ENCODE data around the gene PALLD.

PALLD gene

GRCh38 chr4:168843635-168844034 lies 346.8 kb downstream of the PALLD start:
- POLR2A ChIA-PET = no interaction called here
- H3K4me1 ChIP-seq (ENCODE audit: control insufficient read depth, insufficient read depth, low read length) = peaks cover 11% of the 10 kb centered on the region
- CTCF ChIA-PET = no interaction called here

GRCh38 chr4:168844353-168845049 lies 347.6 kb downstream of the PALLD start:
- TF ChIP-seq ZNF394 (tag by site-specific recombination; IDR thresholded peaks at IDR 0.05; ENCODE audit: borderline replicate concordance) = peak; percentile 12; the same call in 1 of the 2 replicates
- TF ChIP-seq ZNF354C (tag by site-specific recombination; IDR thresholded peaks at IDR 0.05; ENCODE audit: borderline replicate concordance, low read depth) = no peak
- ChIA-PET POLR2A (no interaction called here), CTCF (no interaction called here)
- Histone ChIP-seq H3K4me3 (ENCODE audit: low read depth, low read length) (no peak overlapping the region), H3K27ac (ENCODE audit: extremely low read depth, low read depth, low read length) (no peak overlapping the region), H3K36me3 (ENCODE audit: control insufficient read depth in 2 of 2, insufficient read depth in 1 of 2, low read length in 2 of 2) (peaks cover 0 to 12% of the 10 kb centered on the region in 2 experiments; a peak in 1 of 3 replicates), H3K9me3 (ENCODE audit: control insufficient read depth, insufficient read depth, low read depth, low read length) (no peaks in the 10 kb centered on the region), H3K4me1 (ENCODE audit: control insufficient read depth, insufficient read depth, low read length) (peaks cover 18% of the 10 kb centered on the region)

More at GRCh38 chr4:168843635-168844034, 346.8 kb downstream of the PALLD start:
- Histone ChIP-seq H3K27ac (ENCODE audit: extremely low read depth, low read depth, low read length) (no peak overlapping the region), H3K4me3 (ENCODE audit: low read depth, low read length) (no peak overlapping the region), H3K9me3 (ENCODE audit: control insufficient read depth, insufficient read depth, low read depth, low read length) (no peaks in the 10 kb centered on the region), H3K36me3 (ENCODE audit: control insufficient read depth in 2 of 2, insufficient read depth in 1 of 2, low read length in 2 of 2) (peaks cover 0 to 12% of the 10 kb centered on the region in 2 experiments; a peak in 1 of 3 replicates)
- TF ChIP-seq SALL2 (tag by site-specific recombination; IDR thresholded peaks at IDR 0.05; ENCODE audit: borderline replicate concordance) (no peak), ZBTB1 (tag by site-specific recombination; IDR thresholded peaks at IDR 0.05) (no peak), ZNF704 (tag by site-specific recombination; IDR thresholded peaks at IDR 0.05) (no peak), ZNF292 (tag by site-specific recombination; IDR thresholded peaks at IDR 0.05; ENCODE audit: borderline replicate concordance, low read depth) (no peak), ZNF623 (tag by site-specific recombination; IDR thresholded peaks at IDR 0.05) (no peak), GLIS1 (tag by site-specific recombination; IDR thresholded peaks at IDR 0.05) (no peak), ZNF354C (tag by site-specific recombination; IDR thresholded peaks at IDR 0.05; ENCODE audit: borderline replicate concordance, low read depth) (no peak), ZSCAN16 (tag by site-specific recombination; IDR thresholded peaks at IDR 0.05) (no peak)

GRCh38 chr4:168845897-168846296 lies 349.0 kb downstream of the PALLD start:
- CTCF ChIA-PET = no interaction called here
- POLR2A ChIA-PET = no interaction called here
- no peak overlapping the region for H3K27ac ChIP-seq (ENCODE audit: extremely low read depth, low read depth, low read length)
- TF ChIP-seq ZNF776 (tag by site-specific recombination; IDR thresholded peaks at IDR 0.05; ENCODE audit: borderline replicate concordance) (no peak), ZNF350 (tag by site-specific recombination; IDR thresholded peaks at IDR 0.05) (no peak), ZBTB7A (tag by site-specific recombination; IDR thresholded peaks at IDR 0.05; ENCODE audit: low read depth) (no peak), REST (tag by site-specific recombination; IDR thresholded peaks at IDR 0.05) (no peak), ZNF426 (tag by site-specific recombination; IDR thresholded peaks at IDR 0.05) (no peak), ZNF791 (tag by site-specific recombination; IDR thresholded peaks at IDR 0.05) (no peak), ZNF37A (tag by site-specific recombination; IDR thresholded peaks at IDR 0.05) (no peak), ZNF114 (tag by site-specific recombination; IDR thresholded peaks at IDR 0.05) (no peak), ZFP69B (tag by site-specific recombination; IDR thresholded peaks at IDR 0.05) (no peak), OVOL3 (tag by site-specific recombination; IDR thresholded peaks at IDR 0.05) (no peak), ZNF639 (tag by site-specific recombination; IDR thresholded peaks at IDR 0.05) (no peak), ZNF302 (tag by site-specific recombination; IDR thresholded peaks at IDR 0.05; ENCODE audit: low read depth) (no peak), ZNF18 (tag by site-specific recombination; IDR thresholded peaks at IDR 0.05) (no peak)

More at GRCh38 chr4:168845897-168846296, 349.0 kb downstream of the PALLD start:
- Histone ChIP-seq H3K9me3 (ENCODE audit: control insufficient read depth, insufficient read depth, low read depth, low read length) (no peaks in the 10 kb centered on the region), H3K4me3 (ENCODE audit: low read depth, low read length) (no peak overlapping the region), H3K4me1 (ENCODE audit: control insufficient read depth, insufficient read depth, low read length) (peaks cover 20% of the 10 kb centered on the region), H3K36me3 (ENCODE audit: control insufficient read depth in 2 of 2, insufficient read depth in 1 of 2, low read length in 2 of 2) (peaks cover 0 to 12% of the 10 kb centered on the region in 2 experiments; a peak in 1 of 3 replicates)

All from HEK293 (cell line).